ENCODE results near the gene SLC7A7. TPM values are rescaled to one million over a fixed set of nuclear protein-coding genes. Genes with fewer than 3 reads are reported as not detected.
A peak's percentile ranks its signal among the peaks of the same experiment; 100 is the strongest.
"Not testable (repeated sequence)": the region's sequence is repeated elsewhere in the genome, so short reads cannot be mapped to it uniquely, and the experiment has no call there.

SLC7A7 gene
- total RNA-seq, 1 donor from 2014 or later = 8.3 TPM

DNA sequence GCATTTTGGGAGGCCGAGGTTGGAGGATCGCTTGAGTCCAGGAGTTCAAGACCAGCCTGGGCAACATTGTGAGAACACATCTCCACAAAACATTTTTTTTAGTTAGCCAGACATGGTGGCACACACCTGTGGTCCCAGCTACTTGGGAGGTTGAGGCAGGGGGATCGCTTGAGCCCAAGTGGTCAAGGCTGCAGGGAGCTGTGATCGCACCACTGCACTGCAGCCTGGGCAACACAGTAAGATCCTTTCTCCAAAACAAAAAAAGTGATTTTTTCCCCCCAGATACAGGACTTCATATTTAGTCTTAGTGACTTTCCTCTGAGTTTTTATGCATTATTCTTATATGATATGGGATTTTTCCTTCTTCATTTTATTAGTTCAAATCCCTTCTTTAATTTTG is 28.6 kb downstream of the SLC7A7 start:
- DNase-seq = no peak

DNA sequence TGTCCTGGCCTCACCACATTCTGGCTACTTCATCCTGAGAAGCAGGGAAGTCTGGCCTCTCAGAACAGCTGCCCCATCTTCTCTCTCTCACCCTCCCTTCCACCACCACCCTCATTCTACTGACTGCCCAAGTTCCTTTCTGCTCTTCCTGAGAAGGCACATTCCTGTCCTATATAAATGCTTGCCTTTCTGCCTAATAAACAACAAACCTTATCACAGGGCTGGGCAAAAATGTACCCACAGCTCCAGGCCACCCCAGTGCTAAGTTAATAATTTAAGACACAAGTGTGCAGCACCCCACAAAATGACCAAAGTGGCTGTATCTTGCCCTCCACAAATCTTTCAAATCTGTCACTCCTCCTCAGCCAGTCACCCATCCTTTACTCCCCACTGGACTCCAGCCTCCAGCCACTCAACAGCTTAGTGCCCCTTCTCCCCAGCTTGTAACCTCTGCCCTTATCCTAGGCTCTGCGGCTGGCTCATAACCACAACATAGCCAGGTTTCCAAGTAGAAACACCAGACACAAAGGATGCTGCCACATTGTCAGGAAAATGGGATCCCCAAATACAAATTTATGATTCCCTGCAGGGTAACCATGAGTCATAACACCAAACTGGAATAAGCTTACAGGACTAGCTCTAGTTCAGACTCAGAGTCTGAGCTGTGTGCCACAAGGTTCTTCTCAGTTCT is 33.8 kb downstream of the SLC7A7 start:
- no peak for DNase-seq

DNA sequence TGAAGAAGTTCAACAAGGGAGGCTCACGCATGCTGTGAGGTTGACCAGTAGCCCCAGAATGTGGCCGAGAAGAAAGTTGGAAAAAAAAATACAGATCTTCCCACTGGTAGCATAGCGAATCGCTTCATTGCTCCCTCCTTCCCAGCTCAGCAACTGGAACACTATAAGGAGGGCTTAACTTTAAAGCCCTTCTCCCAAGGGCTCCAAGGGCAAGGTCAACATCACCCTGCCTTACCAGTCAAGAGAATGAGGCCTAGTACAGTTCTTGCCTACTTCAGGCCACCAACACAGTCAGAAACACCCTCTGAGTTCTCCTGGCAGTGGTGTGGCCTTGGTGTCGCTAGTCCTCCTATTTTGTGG is 34.3 kb downstream of the SLC7A7 start:
- DNase-seq = no peak

DNA sequence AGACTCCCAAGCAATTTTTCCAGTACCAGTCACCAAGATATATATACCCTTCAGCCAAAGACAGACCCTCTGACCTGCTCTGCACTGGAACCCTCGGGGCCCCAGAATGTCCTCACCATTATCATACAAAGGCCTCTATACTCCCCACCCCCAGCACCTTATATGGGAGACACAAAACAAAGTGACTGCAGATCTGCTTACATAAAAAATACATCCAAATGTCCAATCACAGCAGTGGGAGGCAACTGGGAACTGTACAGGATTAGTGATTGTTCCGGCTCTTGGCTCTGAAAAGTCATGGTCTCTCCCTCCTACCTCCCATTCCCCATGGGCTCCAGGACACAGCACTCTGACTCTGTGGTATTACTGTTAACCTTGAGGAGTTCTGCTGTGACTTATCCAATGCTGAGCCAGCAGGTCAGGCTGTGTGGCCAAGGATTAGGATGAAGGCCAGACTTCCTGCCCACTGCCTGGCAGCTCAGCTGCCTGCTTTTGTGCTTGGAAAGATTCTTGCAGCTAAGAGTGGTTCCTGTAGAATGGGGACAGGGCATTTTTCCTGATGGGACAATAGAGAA is 35.0 kb downstream of the SLC7A7 start:
- DNase-seq = peak; percentile 39

DNA sequence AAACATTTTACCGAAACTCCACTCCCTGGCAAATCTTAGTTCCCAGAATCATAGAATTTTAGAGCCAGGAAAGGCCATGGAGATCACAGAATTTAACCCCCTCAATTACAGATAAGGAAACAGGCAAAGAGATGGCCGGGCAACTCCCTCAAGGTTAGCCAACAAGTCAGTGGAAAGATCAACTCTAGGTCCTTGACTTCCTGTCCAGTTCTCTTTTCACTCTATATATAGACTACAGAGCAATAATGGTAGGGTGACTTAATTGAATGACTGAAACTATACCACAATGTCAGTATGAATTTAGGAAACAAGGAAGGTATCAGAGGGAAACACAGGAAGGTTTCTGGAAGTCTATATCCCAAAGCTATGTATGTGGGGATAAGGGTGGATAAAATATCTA is 37.2 kb downstream of the SLC7A7 start:
- DNase-seq = no peak

DNA sequence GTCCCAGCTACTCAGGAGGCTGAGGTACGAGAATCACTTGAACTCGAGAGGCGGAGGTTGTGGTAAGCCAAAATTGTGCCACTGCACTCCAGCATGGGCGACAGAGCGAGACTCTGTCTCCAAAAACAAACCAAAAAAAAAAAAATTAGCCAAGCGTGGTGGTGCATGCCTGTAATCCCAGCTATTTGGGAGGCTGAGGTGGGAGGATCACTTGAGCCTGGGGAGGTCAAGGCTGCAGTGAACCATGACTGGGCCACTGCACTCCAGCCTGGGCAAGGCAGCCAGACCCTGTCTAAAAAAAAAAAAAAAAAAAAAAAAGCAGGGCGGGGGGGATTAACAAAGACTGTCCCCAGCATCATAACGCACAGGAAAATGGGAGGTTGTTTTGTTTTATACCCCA is 38.4 kb downstream of the SLC7A7 start:
- DNase-seq = not testable (repeated sequence)

DNA sequence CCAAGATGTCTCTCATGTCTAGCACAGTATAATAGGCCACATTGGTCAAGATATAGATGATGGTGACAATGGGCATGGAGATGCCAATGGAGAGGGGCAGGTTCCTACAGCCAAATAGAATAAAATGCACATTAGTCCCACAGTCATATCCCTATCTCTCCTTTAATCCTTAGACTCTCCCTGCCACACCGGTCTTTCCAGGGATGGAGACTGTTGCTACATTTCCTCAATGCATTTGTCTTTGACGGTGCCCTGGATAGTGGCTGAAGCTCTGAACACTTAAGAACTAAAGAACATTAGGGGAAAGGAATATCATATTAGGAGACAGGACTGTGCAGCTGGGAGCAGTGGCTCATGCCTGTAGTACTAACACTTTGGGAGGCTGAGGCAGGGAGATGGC is 39.0 kb downstream of the SLC7A7 start:
- no peak for DNase-seq

DNA sequence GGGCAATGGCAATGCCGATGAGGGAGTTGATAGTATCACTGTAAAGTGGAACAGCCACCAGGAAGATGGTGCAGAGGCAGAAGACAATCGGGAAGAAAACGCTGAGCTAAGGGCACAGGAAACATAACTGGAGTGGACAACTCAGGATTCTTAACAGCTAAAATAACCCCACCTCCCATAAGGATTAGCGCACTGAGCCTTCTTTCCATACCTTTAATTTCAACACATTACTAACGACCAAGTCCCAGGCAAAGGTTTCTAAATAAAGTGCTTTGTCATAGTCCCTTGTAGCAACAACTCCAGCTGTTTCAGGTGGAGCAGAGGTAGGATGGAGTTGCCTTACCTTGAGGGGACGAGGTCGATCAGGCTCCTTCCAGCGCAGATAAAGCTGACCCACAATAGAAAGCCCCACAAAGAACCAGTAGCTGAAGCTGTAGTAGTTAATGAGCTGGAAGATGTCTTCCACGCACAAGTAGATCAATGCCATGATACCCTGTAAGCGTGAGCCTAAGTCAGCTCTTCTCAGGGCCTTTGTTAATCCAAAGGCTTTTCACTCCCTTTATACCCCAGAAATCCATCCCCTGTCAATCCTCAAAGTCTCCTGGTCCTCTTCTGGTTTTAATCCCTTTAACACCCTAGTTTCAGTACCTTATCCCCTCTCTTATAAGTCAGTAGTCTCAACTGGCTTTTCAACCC is 41.1 kb downstream of the SLC7A7 start:
- no peak for DNase-seq

DNA sequence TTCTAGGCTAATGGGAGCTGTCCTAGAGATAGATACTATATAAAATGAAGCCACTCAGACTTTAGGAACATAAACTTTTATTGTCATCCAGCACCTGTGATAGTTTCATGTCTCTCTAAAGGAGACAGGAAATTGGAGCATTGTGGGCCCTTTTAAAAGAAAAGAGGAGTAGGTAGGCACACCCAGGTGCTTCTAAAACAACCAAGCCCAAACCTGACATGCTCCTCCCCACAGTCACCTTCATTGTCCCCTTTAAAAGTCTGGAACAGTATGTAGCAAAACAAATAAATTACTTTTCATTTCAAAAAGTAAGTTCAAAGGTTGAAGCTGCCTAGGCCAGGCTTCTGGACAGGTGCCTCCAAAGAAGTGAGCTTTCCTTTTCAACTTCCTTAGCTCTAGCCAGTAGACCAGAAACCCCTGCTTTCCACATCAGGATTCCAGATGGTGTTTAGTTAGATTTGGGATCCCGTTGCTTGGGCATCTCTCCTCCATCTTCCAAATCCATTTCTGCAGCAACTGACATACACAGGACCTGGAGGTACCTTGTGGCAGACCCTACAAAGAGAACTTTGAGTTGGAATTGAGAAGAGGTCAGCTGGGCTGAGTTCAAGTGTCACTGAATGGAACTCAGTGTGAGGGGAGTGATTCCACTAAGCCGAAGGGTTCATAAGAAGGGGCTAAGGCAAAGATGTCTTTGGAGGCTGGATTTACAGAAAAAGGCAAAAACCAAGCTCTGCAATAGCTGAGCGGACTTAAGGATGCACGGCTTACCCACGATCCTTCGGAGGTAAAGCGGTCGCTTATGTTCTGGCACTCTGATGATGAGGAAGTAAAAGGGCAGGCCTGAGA is 41.8 kb downstream of the SLC7A7 start:
- DNase-seq = no peak

DNA sequence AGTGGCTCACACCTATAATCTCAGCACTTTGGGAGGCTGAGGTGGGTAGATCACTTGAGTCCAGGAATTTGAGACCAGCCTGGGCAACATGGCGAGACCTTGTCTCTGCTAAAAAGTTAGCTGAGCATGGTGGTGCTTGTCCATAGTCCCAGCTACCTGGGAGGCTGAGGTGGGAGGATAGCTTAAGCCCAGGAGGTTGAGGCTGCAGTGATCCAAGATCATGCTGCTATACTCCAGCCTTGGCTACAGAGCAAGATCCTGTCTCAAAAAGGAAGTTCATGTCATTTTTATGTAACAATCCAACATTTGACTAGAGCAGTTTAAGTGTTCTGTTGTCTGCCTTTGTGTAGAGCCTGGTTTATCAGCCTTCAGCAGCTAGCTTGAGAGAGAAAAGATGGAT is 42.5 kb downstream of the SLC7A7 start:
- no peak for DNase-seq

DNA sequence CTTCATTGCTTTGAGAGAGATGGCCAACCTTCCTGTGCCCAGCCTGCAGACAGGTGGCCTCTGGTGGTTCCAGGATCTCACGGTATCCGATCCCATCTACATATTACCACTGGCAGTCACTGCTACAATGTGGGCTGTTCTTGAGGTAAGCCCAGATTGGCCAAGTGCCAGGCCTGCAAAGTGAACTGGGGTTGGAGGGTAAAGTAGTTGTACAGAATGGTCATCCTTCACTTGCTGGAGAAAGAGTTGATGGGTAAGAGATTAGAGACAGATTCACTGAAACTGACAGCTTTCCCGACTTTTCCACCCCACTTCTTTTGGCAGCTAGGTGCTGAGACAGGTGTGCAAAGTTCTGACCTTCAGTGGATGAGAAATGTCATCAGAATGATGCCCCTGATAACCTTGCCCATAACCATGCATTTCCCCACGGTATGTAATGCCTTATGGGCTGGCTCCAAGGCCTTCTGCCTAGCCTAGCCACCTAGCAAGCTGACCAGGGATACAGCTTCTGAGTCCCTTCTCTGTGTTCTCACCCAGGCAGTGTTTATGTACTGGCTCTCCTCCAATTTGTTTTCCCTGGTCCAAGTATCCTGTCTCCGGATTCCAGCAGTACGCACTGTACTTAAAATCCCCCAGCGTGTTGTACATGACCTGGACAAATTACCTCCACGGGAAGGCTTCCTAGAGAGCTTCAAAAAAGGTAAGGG is 44.6 kb downstream of the SLC7A7 start:
- no peak for DNase-seq

DNA sequence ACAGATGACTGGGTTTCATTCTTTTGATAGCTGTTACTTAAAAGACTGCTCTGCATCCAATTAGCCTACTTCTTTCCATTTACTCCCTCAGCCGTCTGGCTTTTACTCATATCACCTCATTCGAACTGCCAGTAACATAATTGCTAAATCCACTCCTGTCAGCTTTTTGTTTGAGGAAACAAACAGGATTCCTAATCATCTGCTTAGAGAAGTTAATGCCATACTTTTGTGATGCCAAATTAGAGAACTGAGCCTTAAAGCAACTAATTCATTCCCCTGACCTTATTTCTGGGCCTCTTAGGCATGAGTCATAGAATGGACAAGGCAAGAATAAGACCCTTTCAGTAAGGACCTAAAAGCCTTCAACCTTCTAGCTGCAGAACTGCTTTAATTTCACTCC is 45.9 kb downstream of the SLC7A7 start:
- DNase-seq = no peak

DNA sequence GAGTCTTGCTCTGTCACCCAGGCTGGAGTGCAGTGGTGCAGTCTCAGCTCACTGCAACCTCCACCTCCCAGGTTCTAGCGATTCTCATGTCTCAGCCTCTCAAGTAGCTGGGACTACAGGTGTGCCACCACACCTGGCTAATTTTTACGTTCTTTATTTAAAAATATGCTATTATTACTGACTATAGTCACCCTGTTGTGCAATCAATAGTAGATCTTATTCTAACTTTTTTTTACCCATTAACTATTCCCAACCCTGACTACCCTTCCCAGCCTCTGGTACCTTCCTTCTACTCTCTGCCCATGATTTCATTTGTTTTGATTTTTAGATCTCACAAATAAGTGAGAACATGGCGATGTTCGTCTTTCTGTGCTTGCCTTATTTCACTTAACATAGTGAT is 46.3 kb downstream of the SLC7A7 start:
- DNase-seq = no peak

DNA sequence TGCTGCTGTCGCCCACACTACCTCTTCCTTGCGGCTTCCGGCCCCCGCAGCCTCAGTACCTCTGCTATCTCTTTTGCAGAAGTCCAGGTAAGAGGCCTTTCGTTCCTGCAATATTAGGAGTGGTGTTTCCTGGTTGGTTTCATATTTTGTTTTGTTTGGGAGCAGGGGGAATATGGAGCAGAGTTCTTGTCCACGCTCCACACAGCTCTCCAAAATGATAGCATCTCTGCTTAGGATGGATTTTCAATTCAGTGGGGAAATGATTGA is 48.0 kb downstream of the SLC7A7 start:
- no peak for DNase-seq

DNA sequence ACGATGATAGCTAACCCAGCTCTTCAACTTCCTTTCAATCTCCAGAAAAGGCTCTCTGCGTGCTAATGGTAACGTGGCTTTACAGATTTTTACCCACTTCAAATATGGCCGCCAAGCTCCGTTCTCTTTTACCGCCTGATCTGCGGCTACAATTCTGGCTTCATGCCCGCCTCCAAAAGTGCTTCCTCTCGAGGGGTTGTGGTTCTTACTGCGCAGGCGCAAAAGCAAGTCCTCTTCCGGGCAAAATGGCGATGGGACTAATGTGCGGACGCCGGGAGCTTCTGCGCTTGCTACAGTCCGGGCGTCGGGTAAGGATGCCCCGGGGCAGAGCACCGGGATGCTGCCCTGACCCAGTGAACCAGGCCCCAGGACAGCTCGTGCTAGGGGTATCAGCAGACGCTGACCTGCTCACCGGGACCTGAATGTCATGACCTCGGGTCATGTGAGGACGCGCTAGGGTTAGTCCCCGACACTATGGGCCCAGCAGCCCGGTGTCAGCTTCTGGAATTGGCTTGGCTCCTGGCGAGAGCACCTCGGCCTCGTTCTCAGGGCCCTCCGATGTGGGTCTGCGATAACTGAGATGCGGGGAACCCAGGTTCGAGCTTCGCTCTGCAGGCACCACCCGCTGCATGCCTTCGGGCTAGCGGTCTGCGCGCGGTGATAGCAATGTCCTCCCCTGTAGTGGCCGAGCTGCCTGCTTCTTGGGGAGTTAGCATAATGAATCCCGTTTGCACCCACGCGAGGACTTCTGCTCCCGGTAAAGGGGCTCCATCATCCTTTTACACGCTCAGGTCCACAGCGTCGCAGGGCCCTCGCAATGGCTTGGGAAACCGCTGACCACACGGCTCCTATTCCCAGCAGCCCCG is 48.5 kb downstream of the SLC7A7 start, which contains the start of gene OXA1L:
TSS of gene OXA1L (plus strand) at position 232 of the 866 bp plus-strand sequence. CDS start at position 246, 14 bp downstream.
- DNase-seq = peak; percentile 98

DNA sequence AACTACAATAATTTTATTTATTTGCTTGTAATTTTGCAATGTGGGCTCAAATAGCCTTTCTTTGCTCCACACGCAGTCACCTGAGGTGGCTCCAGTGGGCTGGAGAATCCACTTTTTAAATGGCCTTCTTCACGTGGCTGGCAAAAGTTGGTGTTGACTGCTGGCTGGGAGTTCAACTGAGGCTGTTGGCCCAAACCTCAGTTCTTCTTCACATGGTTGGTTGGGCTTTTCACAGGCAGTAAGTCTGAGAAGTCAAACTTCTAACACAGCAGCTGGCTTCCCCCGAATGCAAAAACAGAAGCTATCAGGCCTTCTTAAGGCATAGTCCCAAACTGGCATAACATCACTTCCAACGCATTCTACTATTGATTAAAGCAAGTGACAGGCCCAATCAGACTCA is 50.9 kb downstream of the SLC7A7 start:
- DNase-seq = no peak

DNA sequence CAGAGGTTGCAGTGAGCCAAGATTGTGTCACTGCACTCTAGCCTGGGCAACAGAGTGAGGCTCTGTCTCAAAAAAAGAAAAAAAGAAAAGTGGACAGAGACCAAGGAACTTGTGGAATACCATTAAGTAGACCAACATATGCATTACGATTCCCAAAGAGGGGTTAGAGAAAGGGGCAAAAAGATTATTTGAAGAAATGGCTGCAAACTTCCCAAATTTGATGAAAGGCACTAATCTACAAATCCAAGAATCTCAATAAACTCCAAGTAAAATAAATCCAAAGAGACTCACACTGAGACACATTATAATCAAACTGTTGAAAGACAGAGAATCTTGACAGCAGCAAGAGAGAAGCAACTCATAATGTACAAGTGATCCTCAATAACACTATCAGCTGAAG is 53.5 kb downstream of the SLC7A7 start:
- DNase-seq = no peak

DNA sequence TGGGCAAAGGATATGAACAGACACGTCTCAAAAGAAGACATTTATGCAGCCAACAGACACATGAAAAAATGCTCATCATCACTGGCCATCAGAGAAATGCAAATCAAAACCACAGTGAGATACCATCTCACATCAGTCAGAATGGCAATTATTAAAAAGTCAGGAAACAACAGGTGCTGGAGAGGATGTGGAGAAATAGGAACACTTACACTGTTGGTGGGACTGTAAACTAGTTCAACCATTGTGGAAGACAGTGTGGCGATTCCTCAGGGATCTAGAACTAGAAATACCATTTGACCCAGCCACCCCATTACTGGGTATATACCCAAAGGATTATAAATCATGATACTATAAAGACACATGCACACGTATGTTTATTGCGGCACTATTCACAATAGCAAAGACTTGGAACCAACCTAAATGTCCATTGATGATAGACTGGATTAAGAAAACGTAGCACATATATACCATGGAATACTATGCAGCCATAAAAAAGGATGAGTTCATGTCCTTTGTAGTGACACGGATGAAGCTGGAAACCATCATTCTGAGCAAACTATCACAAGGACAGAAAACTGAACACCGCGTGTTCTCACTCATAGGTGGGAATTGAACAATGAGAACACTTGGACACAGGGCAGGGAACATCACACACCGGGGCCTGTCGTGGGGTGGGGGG is 57.1 kb downstream of the SLC7A7 start:
- not testable (repeated sequence) for DNase-seq

DNA sequence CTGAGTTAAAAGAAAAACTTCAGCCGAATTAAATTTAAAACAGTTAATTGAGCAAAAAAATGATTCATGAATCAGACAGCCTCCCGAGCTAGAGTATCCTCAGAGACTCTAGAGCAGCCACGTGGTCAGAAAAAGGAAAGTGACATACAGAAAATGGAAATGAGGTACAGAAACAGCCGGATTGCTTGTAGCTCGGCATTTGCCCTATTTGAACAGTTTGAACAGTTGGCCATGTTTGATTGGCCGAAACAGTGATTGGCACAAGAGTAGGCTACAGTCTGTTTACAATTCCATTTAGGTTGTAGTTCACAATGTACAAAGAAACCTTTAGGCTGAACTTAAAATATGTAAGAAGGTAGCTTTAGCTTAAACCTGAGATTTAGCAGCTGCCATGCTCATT is 61.6 kb downstream of the SLC7A7 start:
- DNase-seq = no peak

DNA sequence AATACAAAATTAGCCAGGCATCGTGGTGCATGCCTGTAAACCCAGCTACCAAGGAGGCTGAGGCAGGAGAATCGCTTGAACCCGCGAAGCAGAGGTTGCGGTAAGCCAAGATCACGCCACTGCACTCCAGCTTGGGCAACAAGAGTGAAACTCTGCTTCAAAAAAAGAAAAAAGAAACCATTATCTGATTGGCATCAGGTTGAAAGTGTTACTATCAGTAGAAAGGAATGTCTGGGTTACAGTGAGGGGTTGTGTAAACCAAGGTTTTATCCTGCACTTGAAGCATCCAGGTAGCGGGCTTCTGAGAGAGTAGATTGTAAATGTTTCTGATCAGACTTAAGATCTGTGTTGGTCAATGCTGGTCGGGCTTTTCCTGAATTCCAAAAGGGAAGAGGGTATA is 62.8 kb downstream of the SLC7A7 start:
- no peak for DNase-seq

DNA sequence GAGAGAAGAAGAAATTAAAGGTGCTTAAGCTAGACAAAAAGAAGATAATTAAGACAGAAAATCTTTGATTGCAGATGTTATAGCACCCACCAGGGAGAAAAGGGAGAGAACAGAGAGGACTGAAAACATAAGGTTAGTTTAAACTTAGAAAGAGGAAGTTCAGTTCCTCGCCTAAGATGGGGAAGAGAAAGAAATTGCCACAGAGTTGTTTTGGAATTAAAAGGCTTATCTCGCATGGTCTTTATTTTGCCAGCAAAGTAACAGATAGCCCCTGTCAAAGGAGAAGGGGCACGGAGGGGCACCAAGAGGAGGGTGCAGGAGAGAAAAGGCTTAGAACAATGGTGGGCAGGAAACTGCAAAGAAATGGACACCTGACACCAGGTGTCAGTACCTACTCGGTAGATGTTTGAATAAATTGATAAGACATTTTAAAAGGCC is 66.6 kb downstream of the SLC7A7 start:
- DNase-seq = no peak

All from dermis blood vessel endothelial cell (primary cell).